Mesenteric fat pad (tissue), 1 donor: ENCODE data around the gene PRAMEF17. TPM values are rescaled to one million over a fixed set of nuclear protein-coding genes. Genes with fewer than 3 reads are reported as not detected.
"Not testable (repeated sequence)": the region's sequence is repeated elsewhere in the genome, so short reads cannot be mapped to it uniquely, and the experiment has no call there.

Experiments used
- DNase-seq: peaks from one replicate; pipeline ENCODE4 v3.0.0-alpha.2; 2020; ENCODE audit warnings: low spot score
- long read RNA-seq: library from polyadenylated mRNA; unstranded; transcript quantifications from one replicate; pipeline ENCODE4 v2.0.0, GENCODE V29; 2020
- total RNA-seq: library from RNA; stranded (reverse); fragmentation: NEBNext Ultra II Directional; extraction: Animal tissue kit (Norgen Biotek cat#: 25700); gene quantifications from one replicate; pipeline ENCODE4 v1.2.1, GENCODE V29; 2021
- donor health status: DM: yes; HTN: yes; CAD: no.

PRAMEF17 gene, protein sequence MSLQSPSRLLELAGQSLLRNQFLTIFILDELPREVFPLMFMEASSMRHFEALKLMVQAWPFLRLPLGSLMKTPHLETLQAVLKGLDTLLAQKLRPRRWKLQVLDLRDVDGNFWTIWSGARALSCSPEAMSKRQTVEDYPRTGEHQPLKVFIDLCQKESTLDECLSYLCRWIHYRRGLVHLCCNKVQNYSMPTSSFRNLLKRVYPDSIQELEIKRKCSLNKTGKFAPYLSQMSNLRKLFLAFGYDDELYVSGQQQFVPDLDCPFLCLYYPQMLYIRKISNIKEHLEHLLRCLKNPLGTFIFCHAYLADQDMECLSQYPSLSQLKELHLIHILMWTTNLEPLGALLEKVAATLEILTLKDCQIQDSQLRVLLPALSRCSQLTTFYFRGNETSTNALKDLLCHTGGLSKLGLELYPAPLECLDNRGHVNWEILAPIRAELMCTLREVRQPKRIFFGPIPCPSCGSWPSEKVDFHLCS
- not detected for total RNA-seq
- long read RNA-seq: 0 reads

DNA sequence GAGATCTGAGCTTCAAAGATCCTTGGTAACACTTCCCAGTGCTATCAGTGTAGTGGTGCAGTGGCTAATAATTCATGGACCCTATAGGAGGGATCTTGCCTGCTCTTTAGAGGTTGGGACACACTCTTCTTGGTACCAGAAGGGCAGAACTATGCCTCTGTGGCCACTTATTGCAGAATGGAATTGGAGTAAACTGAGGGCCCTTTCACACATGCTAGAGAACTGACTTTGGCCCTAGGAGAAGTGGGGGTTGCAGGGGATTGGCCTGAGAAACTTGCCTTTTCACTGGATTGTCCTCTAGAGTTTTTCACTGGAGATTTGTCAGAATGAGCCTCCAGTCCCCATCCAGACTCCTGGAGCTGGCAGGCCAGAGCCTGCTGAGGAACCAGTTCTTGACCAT lies at the start of gene PRAMEF17:
Gene PRAMEF17 (plus strand): TSS at position 301 of the 400 bp plus-strand sequence. CDS start 26 bp downstream, at position 327.
- DNase-seq: not testable (repeated sequence)

GRCh38 chr1:13342496-13342895 lies 46.9 kb upstream of the PRAMEF17 start:
- DNase-seq: not testable (repeated sequence)

- DNase-seq: not testable (repeated sequence)
Observed at GRCh38 chr1:13347034-13347433, 42.4 kb upstream of the PRAMEF17 start, which contains the start of gene PRAMEF14. TSS of gene PRAMEF14 (minus strand) at chr1:13347134. CDS start at chr1:13345314, 1,820 bp downstream.

GRCh38 chr1:13353476-13353875 lies 36.0 kb upstream of the PRAMEF17 start:
- not testable (repeated sequence) for DNase-seq

GRCh38 chr1:13354475-13354874 lies 35.0 kb upstream of the PRAMEF17 start:
- not testable (repeated sequence) for DNase-seq

GRCh38 chr1:13356774-13357173 lies 32.7 kb upstream of the PRAMEF17 start:
- not testable (repeated sequence) for DNase-seq

GRCh38 chr1:13362364-13362763 lies 27.1 kb upstream of the PRAMEF17 start:
- DNase-seq: not testable (repeated sequence)

GRCh38 chr1:13364928-13365327 lies 24.5 kb upstream of the PRAMEF17 start:
- not testable (repeated sequence) for DNase-seq

- not testable (repeated sequence) for DNase-seq
Observed at GRCh38 chr1:13366536-13366935, 22.9 kb upstream of the PRAMEF17 start.

- not testable (repeated sequence) for DNase-seq
Observed at GRCh38 chr1:13368544-13368943, 20.9 kb upstream of the PRAMEF17 start.

GRCh38 chr1:13378983-13379382 lies 10.4 kb upstream of the PRAMEF17 start:
- DNase-seq: not testable (repeated sequence)

GRCh38 chr1:13380380-13380779 lies 9.1 kb upstream of the PRAMEF17 start:
- DNase-seq: not testable (repeated sequence)

GRCh38 chr1:13393004-13393403 lies 3.6 kb downstream of the PRAMEF17 start:
- DNase-seq: not testable (repeated sequence)

DNA sequence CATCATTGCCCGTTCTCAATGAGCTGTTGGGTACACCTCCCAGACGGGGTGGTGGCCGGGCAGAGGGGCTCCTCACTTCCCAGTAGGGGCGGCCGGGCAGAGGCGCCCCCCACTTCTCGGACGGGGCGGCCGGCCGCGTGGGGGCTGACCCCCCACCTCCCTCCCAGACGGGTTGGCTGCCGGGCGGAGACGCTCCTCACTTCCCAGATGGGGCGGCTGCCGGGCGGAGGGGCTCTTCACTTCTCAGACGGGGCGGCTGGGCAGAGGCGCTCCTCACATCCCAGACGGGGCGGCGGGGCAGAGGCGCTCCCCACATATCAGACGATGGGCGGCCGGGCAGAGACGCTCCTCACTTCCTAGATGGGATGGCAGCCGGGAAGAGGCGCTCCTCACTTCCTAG lies 5.3 kb downstream of the PRAMEF17 start:
- not testable (repeated sequence) for DNase-seq

DNA sequence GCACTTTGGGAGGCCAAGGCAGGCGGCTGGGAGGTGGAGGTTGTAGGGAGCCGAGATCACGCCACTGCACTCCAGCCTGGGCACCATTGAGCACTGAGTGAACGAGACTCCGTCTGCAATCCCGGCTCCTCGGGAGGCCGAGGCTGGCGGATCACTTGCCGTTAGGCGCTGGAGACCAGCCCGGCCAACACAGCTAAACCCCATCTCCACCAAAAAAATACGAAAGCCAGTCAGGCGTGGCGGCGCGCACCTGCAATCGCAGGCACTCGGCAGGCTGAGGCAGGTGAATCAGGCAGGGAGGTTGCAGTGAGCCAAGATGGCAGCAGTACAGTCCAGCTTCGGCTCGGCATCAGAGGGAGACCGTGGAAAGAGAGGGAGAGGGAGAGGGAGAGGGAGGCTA lies 5.9 kb downstream of the PRAMEF17 start:
- DNase-seq: not testable (repeated sequence)

DNA sequence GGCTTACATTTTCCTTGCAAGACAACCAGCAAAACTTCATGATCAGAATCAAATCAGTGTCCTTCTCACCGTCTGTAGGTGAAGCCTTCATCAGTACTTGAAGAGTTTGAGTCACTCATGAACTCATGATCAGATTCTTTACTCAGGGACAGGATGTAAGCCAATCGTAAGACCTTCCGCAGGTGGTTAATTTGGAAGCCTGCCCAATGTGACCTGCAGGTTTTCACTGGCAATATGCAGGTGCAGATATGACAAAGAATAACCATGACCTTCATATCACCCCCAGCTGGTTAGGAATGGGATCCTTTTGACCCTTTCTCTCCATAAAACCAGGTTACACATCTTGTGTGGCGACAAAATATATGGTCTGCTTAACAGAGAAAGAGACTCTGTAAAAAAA lies 18.4 kb downstream of the PRAMEF17 start:
- DNase-seq: no peak

- not testable (repeated sequence) for DNase-seq
Observed at GRCh38 chr1:13410150-13410549, 20.7 kb downstream of the PRAMEF17 start, which contains the start of gene PRAMEF20. TSS of gene PRAMEF20 (plus strand) at chr1:13410450. CDS start at chr1:13416355, 5,905 bp downstream.

DNA sequence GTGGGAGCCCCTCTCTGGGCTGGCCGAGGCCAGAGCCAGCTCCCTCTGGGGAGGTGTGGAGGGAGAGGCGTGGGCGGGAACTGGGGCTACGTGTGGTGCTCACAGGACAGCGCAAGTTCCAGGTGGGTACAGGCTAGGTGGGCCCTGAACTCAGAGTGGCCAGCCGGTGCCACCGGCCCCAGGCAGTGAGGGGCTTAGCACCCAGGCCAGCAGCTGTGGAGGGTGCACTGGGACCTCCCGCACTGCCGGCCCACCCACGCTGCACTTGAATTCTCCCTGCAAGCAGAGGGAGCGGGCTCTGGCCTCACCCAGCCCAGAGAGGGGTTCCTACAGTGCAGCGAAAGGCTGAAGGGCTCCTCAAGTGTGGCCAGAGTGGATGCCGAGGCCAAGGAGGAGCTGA lies 41.1 kb downstream of the PRAMEF17 start:
- DNase-seq: no peak

DNA sequence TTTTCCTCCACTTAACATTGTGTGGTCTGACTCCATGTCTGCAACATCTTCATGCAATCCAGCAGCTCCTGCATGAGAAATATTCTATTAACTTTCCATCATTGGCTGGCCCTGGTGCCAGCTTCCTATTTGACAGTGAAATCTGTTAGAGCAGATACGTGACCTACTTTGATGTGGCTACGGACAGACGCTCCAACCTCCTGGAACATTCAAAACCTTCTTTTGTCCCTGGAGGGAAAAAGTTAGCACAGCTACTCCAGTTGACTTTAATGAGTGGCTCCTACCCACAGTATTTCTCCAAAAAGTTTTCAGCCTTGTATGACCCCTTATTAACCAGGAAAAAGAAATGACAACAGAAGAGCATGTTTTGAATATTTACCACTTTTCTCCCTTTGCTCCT lies 42.8 kb downstream of the PRAMEF17 start:
- DNase-seq: no peak

DNA sequence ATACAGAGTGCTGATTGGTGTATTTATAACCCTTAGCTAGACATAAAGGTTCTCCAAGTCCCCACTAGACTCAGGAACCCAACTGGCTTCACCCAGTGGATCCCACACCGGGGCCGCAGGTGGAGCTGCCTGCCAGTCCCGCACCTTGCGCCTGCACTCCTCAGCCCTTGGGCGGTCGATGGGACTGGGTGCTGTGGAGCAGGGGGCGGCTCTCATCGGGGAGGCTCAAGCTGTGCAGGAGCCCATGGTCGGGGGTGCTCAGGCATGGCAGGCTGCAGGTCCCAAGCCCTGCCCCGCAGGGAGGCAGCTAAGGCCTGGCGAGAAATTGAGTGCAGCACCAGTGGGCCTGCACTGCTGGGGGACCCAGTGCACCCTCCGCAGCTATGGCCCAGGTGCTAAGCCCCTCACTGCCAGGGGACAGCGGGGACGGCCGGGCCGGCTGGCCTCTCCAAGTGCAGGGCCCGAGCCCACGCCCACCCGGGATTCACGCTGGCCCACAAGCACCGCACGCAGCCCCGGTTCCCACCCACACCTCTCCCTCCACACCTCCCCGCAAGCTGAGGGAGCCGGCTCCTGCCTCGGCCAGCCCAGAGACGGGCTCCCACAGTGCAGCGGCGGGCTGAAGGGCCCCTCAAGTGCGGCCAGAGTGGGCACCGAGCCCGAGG lies 44.4 kb downstream of the PRAMEF17 start:
- DNase-seq: not testable (repeated sequence)

DNA sequence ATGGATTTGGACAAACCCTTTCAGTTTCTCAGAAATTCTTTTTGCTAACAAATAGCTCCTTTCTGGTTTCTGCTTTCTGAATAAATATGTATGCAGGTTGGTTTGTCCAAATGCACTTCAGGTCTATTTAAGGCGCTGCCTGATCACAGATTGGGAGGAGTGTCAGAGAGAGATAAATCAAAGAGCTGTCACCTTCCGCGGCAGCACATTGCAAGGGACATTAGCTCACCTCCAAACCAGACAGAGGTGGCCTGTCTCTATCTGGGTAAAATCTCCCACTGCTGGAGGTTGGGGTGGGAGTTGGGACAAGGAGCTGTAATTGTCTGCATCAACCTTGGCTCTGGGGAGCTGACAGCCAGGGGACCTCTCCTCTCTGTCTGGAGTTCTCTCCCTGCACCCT lies 46.0 kb downstream of the PRAMEF17 start:
- no peak for DNase-seq
